GM23338 (cell line): ENCODE results near the gene KRT78. TPM values are rescaled to one million over a fixed set of nuclear protein-coding genes. Genes with fewer than 3 reads are reported as not detected.

ENCODE experiments used
- ATAC-seq: fragments of 200-7000 bp; cut with Tn5 transposase; 3 replicates; pipeline ENCODE4 v1.9.1; 2020
- DNase-seq: peaks from one replicate; pipeline ENCODE4 v3.0.0-alpha.2; 2015; ENCODE audit warnings: low spot score
- H2AFZ ChIP-seq: fragments of 200-600 bp; sonication (generic); 2 replicates; pipeline ENCODE4 v1.8.0; 2016; ENCODE audit warnings: antibody characterized with exemption, mild to moderate bottlenecking, moderate library complexity
- H3F3A ChIP-seq: fragments of 200-600 bp; sonication (generic); replicated peaks from 2 replicates; pipeline ENCODE4 v1.8.0; 2017; ENCODE audit warnings: antibody characterized with exemption, mixed run types, low read depth
- H3K27ac ChIP-seq: fragments of 200-600 bp; sonication (generic); 2 replicates; pipeline ENCODE4 v1.6.1; 2016; ENCODE audit warnings: low read depth
- H3K27me3 ChIP-seq: fragments of 200-600 bp; sonication (generic); 2 replicates; pipeline ENCODE4 v1.8.0; 2016; ENCODE audit warnings: mild to moderate bottlenecking, mixed run types, moderate library complexity; ENCODE audit not compliant: insufficient read depth
- H3K36me3 ChIP-seq: fragments of 200-600 bp; sonication (generic); 2 replicates; pipeline ENCODE4 v1.8.0; 2016; ENCODE audit warnings: mild to moderate bottlenecking; ENCODE audit not compliant: insufficient read depth
- H3K4me1 ChIP-seq: fragments of 200-600 bp; sonication (generic); 2 replicates; pipeline ENCODE4 v1.8.0; 2016; ENCODE audit warnings: mild to moderate bottlenecking, moderate library complexity; ENCODE audit not compliant: insufficient read depth
- H3K4me2 ChIP-seq: fragments of 200-600 bp; sonication (generic); 2 replicates; pipeline ENCODE4 v1.7.1; 2017; ENCODE audit warnings: mixed run types
- H3K4me3 ChIP-seq: fragments of 200-600 bp; sonication (generic); 2 replicates; pipeline ENCODE4 v1.6.1; 2016; ENCODE audit warnings: mixed run types
- H3K79me2 ChIP-seq: fragments of 200-600 bp; sonication (generic); replicated peaks from 2 replicates; pipeline ENCODE4 v1.8.0; 2017; ENCODE audit warnings: mild to moderate bottlenecking; ENCODE audit not compliant: insufficient read depth
- H3K9me2 ChIP-seq: fragments of 200-600 bp; sonication (generic); 2 replicates; pipeline ENCODE4 v1.8.0; 2017; ENCODE audit not compliant: insufficient read depth
- H4K20me1 ChIP-seq: fragments of 200-600 bp; sonication (generic); replicated peaks from 2 replicates; pipeline ENCODE4 v1.8.0; 2017; ENCODE audit warnings: mild to moderate bottlenecking; ENCODE audit not compliant: insufficient read depth
- H3K27ac Mint-ChIP-seq: 2 replicates; pipeline ENCODE4 v1.8.0; 2020; ENCODE audit warnings: inconsistent platforms, mild to moderate bottlenecking, moderate library complexity, mixed read lengths
- H3K27me3 Mint-ChIP-seq: 3 replicates; pipeline ENCODE4 v1.8.0; 2022; ENCODE audit warnings: low read depth, mild to moderate bottlenecking, moderate library complexity, mixed read lengths, inconsistent platforms; ENCODE audit not compliant: insufficient read depth, poor library complexity
- H3K36me3 Mint-ChIP-seq: 3 replicates; pipeline ENCODE4 v1.8.0; 2021; ENCODE audit warnings: low read depth, mild to moderate bottlenecking, inconsistent platforms, moderate library complexity, mixed read lengths
- H3K4me1 Mint-ChIP-seq: 3 replicates; pipeline ENCODE4 v1.8.0; 2020; ENCODE audit warnings: mild to moderate bottlenecking, inconsistent platforms, mixed read lengths
- H3K4me3 Mint-ChIP-seq: 3 replicates; pipeline ENCODE4 v1.8.0; 2021; ENCODE audit warnings: moderate library complexity, mild to moderate bottlenecking, inconsistent platforms, mixed read lengths
- H3K9me3 Mint-ChIP-seq: 3 replicates; pipeline ENCODE4 v1.8.0; 2020; ENCODE audit warnings: moderate library complexity, mild to moderate bottlenecking, inconsistent platforms, mixed read lengths
- CREB1 ChIP-seq: fragments of 250-450 bp; sonication (Bioruptor Pico); IDR thresholded peaks from 2 replicates; pipeline ENCODE4 v1.5.0; 2020; ENCODE audit warnings: low read depth, mild to moderate bottlenecking, moderate library complexity
- CTCF ChIP-seq, 2 experiments: fragments of 200-600 bp in 1 of 2; sonication (generic) in 1 of 2; conservative IDR thresholded peaks; 2 replicates each; pipeline versions ENCODE4 v1.5.1 to v1.6.1; 2016 to 2017; ENCODE audit warnings: antibody characterized with exemption in 2 of 2, low read depth in 2 of 2, mild to moderate bottlenecking in 2 of 2, moderate library complexity in 1 of 2
- ETS1 ChIP-seq: IDR thresholded peaks from 2 replicates; pipeline ENCODE4 v1.6.1; 2016; ENCODE audit warnings: antibody characterized with exemption
- JUNB ChIP-seq: IDR thresholded peaks from one replicate; pipeline ENCODE4 v1.6.1; 2016; ENCODE audit warnings: antibody characterized with exemption; ENCODE audit not compliant: unreplicated experiment
- NANOG ChIP-seq: IDR thresholded peaks from 2 replicates; pipeline ENCODE4 v1.6.1; 2016; ENCODE audit warnings: antibody characterized with exemption, borderline replicate concordance
- POLR2AphosphoS5 ChIP-seq: IDR thresholded peaks from 2 replicates; pipeline ENCODE4 v1.6.1; 2016; ENCODE audit warnings: antibody characterized with exemption, low read depth
- REST ChIP-seq: IDR thresholded peaks from one replicate; pipeline ENCODE4 v1.6.1; 2018; ENCODE audit warnings: antibody characterized with exemption; ENCODE audit not compliant: unreplicated experiment
- STAT1 ChIP-seq: IDR thresholded peaks from one replicate; pipeline ENCODE4 v1.6.1; 2016; ENCODE audit warnings: antibody characterized with exemption; ENCODE audit not compliant: unreplicated experiment
- ZNF114 ChIP-seq: fragments of 250-450 bp; sonication (Bioruptor Pico); IDR thresholded peaks from 2 replicates; pipeline ENCODE4 v1.5.0; 2020; ENCODE audit warnings: mild to moderate bottlenecking, moderate library complexity
- polyA plus RNA-seq: library from polyadenylated mRNA; unstranded; fragments of >200 nt; fragmentation: Nextera tagmentation; extraction: Ambion mirVana; gene quantifications from 2 replicates; pipeline ENCODE4 v1.2.1, GENCODE V29; 2016
- total RNA-seq: library from RNA; depleted of rRNA; stranded (reverse); fragments of >200 nt; shearing (Covaris generic); gene quantifications from 2 replicates; pipeline ENCODE4 v1.2.3, GENCODE V29; 2014

The KRT78 gene
- total and polyA plus RNA-seq, 2 experiments from 2014 or later: not detected

- H4K20me1 ChIP-seq: no peaks in the 10 kb centered on the region
- no peaks in the 10 kb centered on the region for H3K4me1 ChIP-seq
- ATAC-seq (no peak), DNase-seq (no peak)
- no peak overlapping the region for H3K4me3 ChIP-seq
- Mint-ChIP-seq H3K36me3 (no peaks in the 10 kb centered on the region), H3K4me1 (peaks cover 5% of the 10 kb centered on the region), H3K9me3 (no peaks in the 10 kb centered on the region), H3K27ac (no peak overlapping the region), H3K27me3 (peaks cover 13% of the 10 kb centered on the region), H3K4me3 (no peak overlapping the region)
- H3K4me2 ChIP-seq: no peak overlapping the region
- H3K9me2 ChIP-seq: peaks cover 7% of the 10 kb centered on the region
- no peak overlapping the region for H2AFZ ChIP-seq
- H3F3A ChIP-seq: no peaks in the 10 kb centered on the region
- no peaks in the 10 kb centered on the region for H3K36me3 ChIP-seq
- no peaks in the 10 kb centered on the region for H3K79me2 ChIP-seq
- no peak overlapping the region for H3K27ac ChIP-seq
- TF ChIP-seq POLR2AphosphoS5 (no peak), ETS1 (no peak), CTCF (conservative IDR thresholded peaks at IDR 0.05; ENCODE audit: low read depth in 2 of 2) (no peak), STAT1 (no peak), REST (no peak), CREB1 (CRISPR knock-in tag) (no peak), NANOG (no peak), JUNB (no peak), ZNF114 (CRISPR knock-in tag) (no peak)
- H3K27me3 ChIP-seq: no peaks in the 10 kb centered on the region
Measured at GRCh38 chr12:52792185-52793029, 56.4 kb downstream of the KRT78 start.
